Naive thymus-derived CD4-positive, alpha-beta T cell (primary cell): ENCODE measurements around the gene TAF3. TPM values are rescaled to one million over a fixed set of nuclear protein-coding genes. Genes with fewer than 3 reads are reported as not detected.

Experiments used
- ATAC-seq: fragments of 150-1000 bp; cut with Tn5 transposase; 2 replicates; pipeline ENCODE4 v1.10.0; 2021; ENCODE audit warnings: mild to moderate bottlenecking, moderate library complexity
- CTCF ChIA-PET: fragments of 350-600 bp; sonication (Branson Sonifier 250); formaldehyde crosslinking; loops from one replicate; lab custom pipeline; 2021; ENCODE audit warnings: antibody characterized with exemption; lab: Charles Lee
- POLR2A ChIA-PET: fragments of 350-600 bp; sonication (Branson Sonifier 250); formaldehyde crosslinking; loops from one replicate; lab custom pipeline; 2021; ENCODE audit warnings: antibody characterized with exemption, inconsistent platforms; lab: Charles Lee
- DNase-seq, 9 donors: peaks; one replicate each; pipeline versions ENCODE4 v3.0.0 to v3.0.0-alpha.2; 2020 to 2022; ENCODE audit warnings: mixed read lengths in 1 of 9
- H3K27ac ChIP-seq: one replicate; pipeline ENCODE4 v1.7.0; 2013; ENCODE audit warnings: mild to moderate bottlenecking, low read depth, low read length, moderate library complexity
- H3K27me3 ChIP-seq, 2 donors: one replicate each; pipeline ENCODE4 v1.7.0; 2013; ENCODE audit warnings: low read length in 2 of 2, mild to moderate bottlenecking in 2 of 2, moderate library complexity in 2 of 2; ENCODE audit not compliant: control insufficient read depth in 2 of 2, insufficient read depth in 2 of 2
- H3K36me3 ChIP-seq, 3 experiments: 1 replicate in 2 of 3; 2 replicates in 1 of 3; pipeline ENCODE4 v1.7.0; 2013; ENCODE audit warnings: low read length in 3 of 3, mild to moderate bottlenecking in 3 of 3, moderate library complexity in 1 of 3; ENCODE audit not compliant: insufficient read depth in 3 of 3, control insufficient read depth in 2 of 3
- H3K4me1 ChIP-seq, 2 donors: one replicate each; pipeline ENCODE4 v1.7.0; 2013; ENCODE audit warnings: low read length in 2 of 2, mild to moderate bottlenecking in 2 of 2, moderate library complexity in 1 of 2; ENCODE audit not compliant: control insufficient read depth in 2 of 2, insufficient read depth in 2 of 2
- H3K4me3 ChIP-seq: 2 replicates; pipeline ENCODE4 v1.7.0; 2013; ENCODE audit warnings: mild to moderate bottlenecking, low read length
- H3K9me3 ChIP-seq, 3 experiments: 1 replicate in 2 of 3; 2 replicates in 1 of 3; pipeline ENCODE4 v1.7.0; 2013; ENCODE audit warnings: low read length in 3 of 3; ENCODE audit not compliant: control insufficient read depth in 2 of 3
- H3K27ac Mint-ChIP-seq, 9 donors: one replicate each; pipeline ENCODE4 v1.8.0; 2020 to 2022; ENCODE audit warnings: mixed read lengths in 9 of 9, mild to moderate bottlenecking in 8 of 9, moderate library complexity in 5 of 9, inconsistent platforms in 2 of 9
- H3K27me3 Mint-ChIP-seq, 5 donors: one replicate each; pipeline ENCODE4 v1.8.0; 2021 to 2022; ENCODE audit warnings: mixed read lengths in 5 of 5, mild to moderate bottlenecking in 1 of 5
- H3K36me3 Mint-ChIP-seq, 5 donors: one replicate each; pipeline ENCODE4 v1.8.0; 2020 to 2022; ENCODE audit warnings: mixed read lengths in 5 of 5, mild to moderate bottlenecking in 3 of 5, inconsistent platforms in 1 of 5
- H3K4me1 Mint-ChIP-seq, 7 donors: one replicate each; pipeline ENCODE4 v1.8.0; 2020 to 2022; ENCODE audit warnings: mixed read lengths in 7 of 7, mild to moderate bottlenecking in 3 of 7, inconsistent platforms in 1 of 7
- H3K4me3 Mint-ChIP-seq, 10 donors: one replicate each; pipeline ENCODE4 v1.8.0; 2020 to 2022; ENCODE audit warnings: mild to moderate bottlenecking in 10 of 10, mixed read lengths in 10 of 10, moderate library complexity in 6 of 10, inconsistent platforms in 2 of 10
- H3K9me3 Mint-ChIP-seq, 11 donors: one replicate each; pipeline ENCODE4 v1.8.0; 2020 to 2022; ENCODE audit warnings: mixed read lengths in 11 of 11, mild to moderate bottlenecking in 4 of 11, inconsistent platforms in 1 of 11, moderate library complexity in 1 of 11
- intact Hi-C, 2 donors: fragments of 100-400 bp; cut with micrococcal nuclease; formaldehyde crosslinking; loops; one replicate each; pipeline ENCODE4 v1.15.1; 2023
- polyA plus RNA-seq, 2 donors: library from polyadenylated mRNA; unstranded; fragments of 300-500 nt; fragmentation: Illumina TruSeq; gene quantifications; one replicate each; pipeline ENCODE4 v1.2.3, GENCODE V29; 2021
- total RNA-seq, 6 experiments: library from RNA in 5 of 6; stranded (reverse) in 5 of 6; gene quantifications; 1 replicate in 5 of 6; 2 replicates in 1 of 6; pipeline ENCODE4 v1.2.3 and lab custom pipeline; 2021 to 2026

The TAF3 gene
- total and polyA plus RNA-seq, 7 experiments from 2014 or later: 12.2 to 23.9 (median 18.8) TPM

DNA sequence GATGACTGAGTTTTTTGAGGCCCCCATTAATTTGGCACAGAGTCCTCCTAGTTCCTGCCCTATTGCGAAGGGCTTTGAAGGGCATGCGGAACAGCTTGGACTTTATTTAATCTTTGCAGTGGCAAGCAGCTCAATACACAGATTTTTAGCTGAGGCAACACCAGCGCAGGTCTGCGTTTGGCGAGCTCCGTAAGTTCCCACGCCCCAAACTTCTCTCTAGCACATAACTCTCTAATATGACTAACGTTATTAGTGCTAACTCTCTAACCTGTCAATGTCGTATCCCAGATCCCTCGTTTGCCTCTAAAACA lies 366 bp upstream of the TAF3 start:
- Histone ChIP-seq H3K9me3 (no peaks in the 10 kb centered on the region), H3K4me1 (peaks cover 0 to 6% of the 10 kb centered on the region in 2 donors), H3K27ac (peak overlapping the region; percentile 75), H3K4me3 (peak overlapping the region; percentile 90), H3K27me3 (no peaks in the 10 kb centered on the region), H3K36me3 (peaks cover 0 to 15% (median 0%) of the 10 kb centered on the region in 3 experiments)
- intact Hi-C loops: loop anchor here (1.0 to 10.0 kb wide), 5 partner anchors 30 to 517 kb away; partner anchors contain the start of genes ATP5F1C (in 2 of the 2) and GATA3 (in 1 of the 2)
- Mint-ChIP-seq H3K27ac (peak overlapping the region; percentile 71 to 96 (median 93)), H3K4me3 (peak overlapping the region; percentile 92 to 100 (median 97)), H3K27me3 (peaks cover 0 to 34% (median 0%) of the 10 kb centered on the region in 5 donors), H3K36me3 (peaks cover 0 to 13% (median 5%) of the 10 kb centered on the region in 5 donors), H3K9me3 (no peaks in the 10 kb centered on the region), H3K4me1 (peaks cover 28 to 56% (median 48%) of the 10 kb centered on the region in 7 donors)
- ChIA-PET CTCF (interaction anchor here (1.6 kb wide), 1 partner anchor 30 kb away, joined by 4 read pairs; the partner anchor contains the start of genes ATP5F1C and KIN), POLR2A (interaction anchor here (0.5 to 6.3 kb wide), 5 partner anchors 8 to 336 kb away, joined by 3 to 70 read pairs (median 8); partner anchors contain the start of genes ATP5F1C and KIN)
- peak; percentile 34 for ATAC-seq
- DNase-seq: no peak

DNA sequence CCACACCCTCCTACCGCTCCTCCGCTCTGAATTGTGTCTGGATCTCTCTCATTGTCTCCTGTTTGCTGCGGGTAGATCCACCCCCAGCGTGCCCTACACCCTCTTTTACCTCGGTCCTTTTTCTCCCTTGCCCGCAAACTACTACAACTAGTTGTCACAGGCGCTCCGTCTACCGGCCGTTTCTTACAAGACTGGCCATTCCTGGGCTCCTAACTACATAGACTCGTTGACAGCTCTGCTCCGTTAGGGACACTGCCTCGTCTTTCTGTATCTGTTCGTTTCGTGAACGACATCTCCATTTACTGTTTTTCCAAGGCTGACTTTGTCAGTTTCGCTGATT lies 786 bp downstream of the TAF3 start:
- Histone ChIP-seq H3K9me3 (no peaks in the 10 kb centered on the region), H3K4me1 (peaks cover 0 to 6% of the 10 kb centered on the region in 2 donors), H3K27ac (peak overlapping the region; percentile 75), H3K36me3 (peaks cover 0 to 21% (median 0%) of the 10 kb centered on the region in 3 experiments), H3K4me3 (peak overlapping the region; percentile 90), H3K27me3 (no peaks in the 10 kb centered on the region)
- DNase-seq (peak in 1 of 9 donors; percentile 12), ATAC-seq (peak; percentile 12)
- H3K36me3 Mint-ChIP-seq: peaks cover 0 to 13% (median 5%) of the 10 kb centered on the region in 5 donors
- H3K4me1 Mint-ChIP-seq: peaks cover 28 to 56% (median 48%) of the 10 kb centered on the region in 7 donors
- peaks cover 0 to 31% (median 0%) of the 10 kb centered on the region in 5 donors for H3K27me3 Mint-ChIP-seq
- peak overlapping the region; percentile 71 to 96 (median 93) for H3K27ac Mint-ChIP-seq
- no peaks in the 10 kb centered on the region for H3K9me3 Mint-ChIP-seq
- intact Hi-C loops: loop anchor here (2.0 to 10.0 kb wide), 3 partner anchors 234 to 516 kb away; partner anchors contain the start of gene GATA3 (in 1 of the 2)
- ChIA-PET POLR2A (interaction anchor here (1.7 to 6.3 kb wide), 3 partner anchors 27 to 241 kb away, joined by 8 to 70 read pairs (median 9); partner anchors contain the start of genes ATP5F1C and KIN), CTCF (no interaction called here)
- H3K4me3 Mint-ChIP-seq: peak overlapping the region; percentile 92 to 100 (median 97)

DNA sequence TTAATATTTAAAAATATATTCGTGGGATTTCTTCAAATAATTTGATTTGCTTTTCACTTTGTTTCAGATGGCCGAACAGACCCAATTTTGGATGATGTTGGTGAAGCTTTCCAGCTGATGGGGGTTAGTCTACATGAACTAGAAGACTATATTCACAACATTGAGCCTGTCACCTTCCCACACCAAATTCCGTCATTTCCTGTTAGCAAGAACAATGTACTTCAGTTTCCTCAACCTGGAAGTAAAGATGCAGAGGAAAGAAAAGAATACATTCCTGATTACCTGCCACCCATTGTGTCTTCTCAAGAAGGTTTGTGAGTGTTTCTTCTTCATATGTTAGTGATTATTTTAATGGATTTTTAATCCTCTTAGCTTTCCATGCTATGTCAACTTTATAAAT lies 5.9 kb downstream of the TAF3 start:
- ChIA-PET CTCF (no interaction called here), POLR2A (interaction anchor here (1.2 kb wide), 1 partner anchor 12 kb away, joined by 3 read pairs; no protein-coding TSS in a partner anchor)
- H3K4me3 ChIP-seq: no peak overlapping the region
- no peak overlapping the region for H3K27ac ChIP-seq
- H3K27ac Mint-ChIP-seq: peak overlapping the region in 1 of 9 donors; percentile 74
- H3K9me3 ChIP-seq: no peaks in the 10 kb centered on the region
- ATAC-seq (no peak), DNase-seq (no peak)
- intact Hi-C loops: no loop called here
- H3K4me3 Mint-ChIP-seq: no peak overlapping the region
- no peaks in the 10 kb centered on the region for H3K9me3 Mint-ChIP-seq
- H3K36me3 Mint-ChIP-seq: peaks cover 12 to 48% (median 32%) of the 10 kb centered on the region in 5 donors
- H3K27me3 Mint-ChIP-seq: no peaks in the 10 kb centered on the region
- peaks cover 0 to 13% of the 10 kb centered on the region in 2 donors for H3K4me1 ChIP-seq
- H3K36me3 ChIP-seq: peaks cover 6 to 39% (median 7%) of the 10 kb centered on the region in 3 experiments
- H3K27me3 ChIP-seq: no peaks in the 10 kb centered on the region
- peaks cover 20 to 70% (median 64%) of the 10 kb centered on the region in 7 donors for H3K4me1 Mint-ChIP-seq

DNA sequence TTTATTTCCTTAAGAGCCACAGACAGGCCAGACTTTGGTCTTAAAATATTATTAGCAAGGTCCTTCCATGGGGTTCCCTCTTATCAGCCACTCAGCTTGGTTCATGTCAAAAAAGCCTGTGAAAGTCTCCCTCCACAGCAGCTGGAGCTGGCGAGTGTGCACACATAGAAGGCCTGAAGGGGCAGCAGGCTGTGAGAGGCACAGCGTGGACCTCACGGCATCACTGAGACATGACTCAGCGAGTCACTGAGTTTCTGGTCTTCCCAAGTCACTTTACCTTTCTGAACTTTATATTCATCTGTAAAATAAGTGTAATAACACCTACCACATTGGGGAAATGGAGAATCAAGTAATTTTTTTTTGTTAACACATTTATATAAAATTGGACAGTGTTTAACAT lies 8.7 kb downstream of the TAF3 start:
- CTCF ChIA-PET: no interaction called here
- ATAC-seq (no peak), DNase-seq (no peak)
- peak overlapping the region in 1 of 9 donors; percentile 72 for H3K27ac Mint-ChIP-seq
- no peak overlapping the region for H3K4me3 Mint-ChIP-seq
- POLR2A ChIA-PET: no interaction called here
- H3K27ac ChIP-seq: no peak overlapping the region
- H3K9me3 ChIP-seq: no peaks in the 10 kb centered on the region
- peaks cover 15 to 54% (median 31%) of the 10 kb centered on the region in 5 donors for H3K36me3 Mint-ChIP-seq
- intact Hi-C loops: no loop called here
- no peaks in the 10 kb centered on the region for H3K27me3 Mint-ChIP-seq
- H3K4me1 Mint-ChIP-seq: peaks cover 7 to 67% (median 58%) of the 10 kb centered on the region in 7 donors
- H3K4me3 ChIP-seq: no peak overlapping the region
- H3K9me3 Mint-ChIP-seq: no peaks in the 10 kb centered on the region
- no peaks in the 10 kb centered on the region for H3K27me3 ChIP-seq
- peaks cover 0 to 10% of the 10 kb centered on the region in 2 donors for H3K4me1 ChIP-seq
- H3K36me3 ChIP-seq: peaks cover 6 to 36% (median 7%) of the 10 kb centered on the region in 3 experiments

DNA sequence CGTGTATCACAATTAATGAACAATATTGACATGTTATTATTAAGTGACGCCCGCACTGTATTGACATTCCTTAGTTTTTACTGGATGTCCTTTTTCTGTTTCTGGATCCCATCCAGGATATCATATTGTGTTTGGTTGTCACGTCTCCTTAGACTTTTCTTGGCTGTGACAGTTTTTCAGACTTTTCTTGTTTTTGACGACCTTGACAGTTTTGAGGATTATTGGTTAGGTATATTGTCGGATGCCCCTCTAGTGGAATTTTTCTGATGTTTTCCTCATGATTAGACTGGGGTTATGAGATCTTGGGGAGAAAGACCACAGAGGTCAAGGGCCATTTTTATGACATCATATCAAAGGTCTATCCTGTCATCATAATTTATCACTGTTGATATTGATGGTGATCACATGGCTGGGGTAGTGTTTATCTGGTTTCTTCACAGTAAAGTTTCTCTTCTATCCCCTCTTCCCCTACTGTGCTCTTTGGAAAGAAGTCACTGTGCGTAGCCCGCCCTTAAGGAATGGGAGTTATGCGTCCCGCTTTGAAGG lies 11.1 kb downstream of the TAF3 start:
- peaks cover 5 to 30% (median 6%) of the 10 kb centered on the region in 3 experiments for H3K36me3 ChIP-seq
- H3K27me3 ChIP-seq: no peaks in the 10 kb centered on the region
- no peak for DNase-seq
- H3K4me3 ChIP-seq: no peak overlapping the region
- no peaks in the 10 kb centered on the region for H3K9me3 ChIP-seq
- ChIA-PET POLR2A (no interaction called here), CTCF (no interaction called here)
- no peaks in the 10 kb centered on the region for H3K9me3 Mint-ChIP-seq
- ATAC-seq: no peak
- peaks cover 2 to 10% of the 10 kb centered on the region in 2 donors for H3K4me1 ChIP-seq
- no peak overlapping the region for H3K27ac ChIP-seq
- peaks cover 14 to 65% (median 32%) of the 10 kb centered on the region in 5 donors for H3K36me3 Mint-ChIP-seq
- intact Hi-C loops: no loop called here
- no peak overlapping the region for H3K27ac Mint-ChIP-seq
- H3K27me3 Mint-ChIP-seq: no peaks in the 10 kb centered on the region
- H3K4me3 Mint-ChIP-seq: peak overlapping the region in 2 of 10 donors; percentile 11 to 41
- H3K4me1 Mint-ChIP-seq: peaks cover 14 to 83% (median 75%) of the 10 kb centered on the region in 7 donors

DNA sequence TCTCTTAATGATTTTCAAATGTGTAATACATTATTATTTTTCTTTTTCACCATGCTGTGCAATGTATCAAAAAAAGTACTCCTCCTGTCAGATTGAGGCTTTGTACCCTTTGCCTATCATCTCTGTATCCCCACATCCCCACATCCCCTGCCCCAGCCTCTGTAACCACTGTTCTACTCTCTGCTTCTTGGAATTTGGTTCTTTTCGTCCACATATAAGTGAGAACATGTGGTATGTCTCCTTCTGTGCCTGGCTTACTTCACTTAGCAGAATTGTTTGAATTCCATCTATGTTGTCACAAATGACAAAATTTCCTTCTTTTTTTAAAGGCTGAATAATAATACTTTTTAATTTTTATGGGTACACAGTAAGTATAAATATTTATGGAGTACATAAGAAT lies 13.8 kb downstream of the TAF3 start:
- no peak for ATAC-seq
- Mint-ChIP-seq H3K4me1 (peaks cover 17 to 86% (median 76%) of the 10 kb centered on the region in 7 donors), H3K36me3 (peaks cover under 1 to 67% (median 30%) of the 10 kb centered on the region in 5 donors), H3K9me3 (peaks cover 0 to 4% (median 0%) of the 10 kb centered on the region in 11 donors), H3K4me3 (no peak overlapping the region), H3K27me3 (no peaks in the 10 kb centered on the region), H3K27ac (no peak overlapping the region)
- Histone ChIP-seq H3K4me1 (peaks cover 0 to 3% of the 10 kb centered on the region in 2 donors), H3K27ac (no peak overlapping the region), H3K4me3 (no peak overlapping the region), H3K27me3 (no peaks in the 10 kb centered on the region), H3K36me3 (peaks cover 0 to 15% (median 0%) of the 10 kb centered on the region in 3 experiments), H3K9me3 (no peaks in the 10 kb centered on the region)
- ChIA-PET CTCF (no interaction called here), POLR2A (no interaction called here)
- intact Hi-C loops: no loop called here
- no peak for DNase-seq
